ENCODE results near the gene NXPH1. TPM values are rescaled to one million over a fixed set of nuclear protein-coding genes. Genes with fewer than 3 reads are reported as not detected.

The NXPH1 gene
- under 1 TPM in 1 of 3 donors, not detected in 2; 0.08 TPM for total RNA-seq

DNA sequence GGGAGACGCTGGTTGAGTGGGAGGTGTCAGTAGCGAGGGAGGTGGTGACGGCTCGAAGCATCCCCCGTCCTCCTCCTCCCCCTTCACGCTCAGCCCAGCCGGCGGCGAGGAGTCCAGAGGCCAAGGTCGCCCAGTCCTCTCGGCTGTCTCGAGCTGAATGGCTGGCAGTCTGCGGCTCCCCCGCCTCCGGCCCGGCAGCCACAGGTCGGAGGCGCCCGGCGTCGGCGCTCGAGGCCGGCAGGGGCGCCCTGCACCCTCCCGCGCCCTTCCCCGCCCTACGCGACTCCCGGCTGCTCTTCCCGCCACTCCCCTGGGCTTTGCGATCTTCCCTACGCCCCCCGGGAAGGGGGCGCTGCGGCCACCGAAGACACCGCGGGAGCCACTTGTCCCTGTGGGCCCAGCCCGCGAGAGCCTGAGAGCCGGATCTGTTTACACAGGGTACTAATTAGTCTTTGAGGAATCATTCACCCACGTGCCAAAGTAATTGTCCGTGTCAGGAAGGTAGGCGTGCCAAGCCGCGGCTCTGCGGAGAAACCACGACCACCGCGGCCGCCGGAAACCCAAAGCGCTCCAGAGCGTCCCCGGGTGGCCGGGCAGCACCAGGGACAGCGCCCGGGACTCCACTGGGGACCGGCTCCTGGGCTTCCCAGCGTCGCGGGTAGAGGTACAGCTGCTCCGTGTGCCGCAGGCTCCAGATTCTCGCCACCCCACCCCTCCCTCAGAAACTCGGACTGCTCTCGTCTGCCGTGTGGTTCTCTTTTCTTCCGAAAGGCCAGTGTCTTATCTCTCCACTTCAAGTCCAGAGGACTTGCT lies at the start of gene NXPH1:
NXPH1 (plus strand) TSS at position 133 of the 813 bp plus-strand sequence.
- peak; percentile 32 to 46 for ATAC-seq

DNA sequence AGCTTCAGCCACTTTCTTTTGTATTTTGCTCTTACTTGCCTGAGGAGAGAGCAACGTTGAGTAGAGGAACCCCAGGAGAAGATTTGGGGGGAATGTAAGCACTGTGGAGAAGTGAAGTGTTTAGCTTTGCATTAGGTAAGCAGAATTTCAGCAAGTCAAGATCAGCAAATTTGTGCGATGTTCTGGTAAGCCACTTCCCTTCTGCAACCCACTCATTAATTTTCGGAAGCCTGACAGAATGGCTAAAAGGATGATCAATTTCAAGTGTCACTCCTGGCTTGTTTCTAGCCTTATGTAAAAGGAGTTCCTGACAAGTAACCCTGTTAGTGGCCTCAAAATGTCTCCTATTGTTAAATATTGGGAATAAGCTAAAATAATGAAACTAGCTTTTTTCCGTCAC lies 48.5 kb upstream of the NXPH1 start:
- no peaks in the 10 kb centered on the region for H3K9me3 Mint-ChIP-seq
- H3K4me3 Mint-ChIP-seq = no peak overlapping the region
- H3K36me3 Mint-ChIP-seq (ENCODE audit: insufficient read depth) = no peaks in the 10 kb centered on the region
- no peak for ATAC-seq
- no peak for DNase-seq
- peaks cover 6% of the 10 kb centered on the region for H3K4me1 Mint-ChIP-seq (ENCODE audit: low read depth)
- H3K27me3 Mint-ChIP-seq (ENCODE audit: low read depth) = peaks cover 11% of the 10 kb centered on the region

More for the DNA sequence above, at the start of gene NXPH1:
- H3K27me3 Mint-ChIP-seq (ENCODE audit: low read depth) = peaks cover 72% of the 10 kb centered on the region
- no peaks in the 10 kb centered on the region for H3K36me3 Mint-ChIP-seq (ENCODE audit: insufficient read depth)
- no peak for DNase-seq
- H3K4me1 Mint-ChIP-seq (ENCODE audit: low read depth) = peaks cover 14% of the 10 kb centered on the region
- H3K9me3 Mint-ChIP-seq = no peaks in the 10 kb centered on the region
- peak within 1 kb of the TSS; percentile 55 for H3K4me3 Mint-ChIP-seq

DNA sequence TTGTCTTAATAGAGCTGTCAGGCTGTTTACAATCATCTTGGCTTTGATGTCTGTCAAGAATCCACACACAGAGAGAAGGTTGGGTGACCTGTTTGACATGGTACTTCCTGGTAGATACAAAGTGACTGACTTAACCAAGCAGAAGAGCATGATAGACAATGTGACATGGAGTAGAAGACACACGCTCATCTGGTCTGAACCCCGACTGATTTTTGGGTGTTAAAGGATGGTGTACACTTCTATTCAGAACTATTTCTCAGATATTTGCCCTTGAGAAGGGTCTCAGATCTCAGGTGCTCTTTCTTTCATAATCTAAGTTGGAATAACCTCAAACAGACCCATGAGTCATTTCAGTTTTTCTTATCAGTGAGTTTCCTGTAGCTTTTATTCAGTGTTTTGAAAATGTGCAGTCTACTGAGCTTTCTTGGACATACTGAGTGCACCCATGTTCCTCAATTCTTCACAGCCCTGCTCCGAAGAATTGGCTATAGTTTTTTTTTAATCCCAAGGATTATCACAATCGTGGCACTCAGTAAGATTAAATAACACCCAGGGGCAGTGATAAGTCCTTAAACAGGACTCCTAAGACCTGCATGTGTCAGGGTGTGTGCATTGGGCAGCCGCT lies 46.4 kb upstream of the NXPH1 start:
- H3K27me3 Mint-ChIP-seq (ENCODE audit: low read depth) = peaks cover 8% of the 10 kb centered on the region
- no peaks in the 10 kb centered on the region for H3K9me3 Mint-ChIP-seq
- H3K36me3 Mint-ChIP-seq (ENCODE audit: insufficient read depth) = no peaks in the 10 kb centered on the region
- H3K4me1 Mint-ChIP-seq (ENCODE audit: low read depth) = peaks cover 6% of the 10 kb centered on the region
- no peak overlapping the region for H3K4me3 Mint-ChIP-seq
- ATAC-seq (no peak), DNase-seq (no peak)

DNA sequence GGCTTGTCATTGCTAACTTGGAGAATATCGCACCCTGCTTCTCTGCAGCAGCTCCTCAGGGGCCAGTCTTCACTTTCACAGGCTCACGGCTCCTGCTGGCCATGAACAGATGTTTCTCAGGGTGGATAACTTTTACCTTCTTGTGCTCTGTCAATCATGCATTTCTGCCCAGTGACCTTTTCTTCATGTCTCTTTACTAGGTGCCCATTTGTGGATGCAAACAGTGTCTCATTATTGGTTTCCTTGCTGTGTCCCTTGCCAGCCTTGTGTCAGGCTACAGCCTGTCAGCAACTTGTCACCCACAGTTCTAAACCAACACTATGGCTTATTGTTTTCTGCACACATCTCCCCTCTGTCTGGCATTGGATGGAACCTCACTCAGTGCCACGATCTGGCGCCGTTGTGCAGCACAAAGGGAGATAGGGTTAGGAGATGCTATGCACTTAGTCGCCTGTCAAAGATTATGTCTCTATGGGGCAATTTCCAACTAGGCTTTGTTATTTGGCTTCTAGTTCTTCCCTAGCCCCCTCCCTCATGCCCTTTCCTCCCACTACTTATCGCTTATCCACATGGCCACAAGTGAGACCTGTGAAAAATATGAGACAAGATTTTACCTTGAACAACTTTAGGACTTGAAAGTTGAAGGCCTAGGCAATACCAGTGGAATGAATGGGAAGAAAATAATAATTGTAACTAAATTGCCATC lies 45.7 kb upstream of the NXPH1 start:
- DNase-seq (no peak), ATAC-seq (no peak)
- Mint-ChIP-seq H3K36me3 (ENCODE audit: insufficient read depth) (no peaks in the 10 kb centered on the region), H3K27me3 (ENCODE audit: low read depth) (peaks cover 11% of the 10 kb centered on the region), H3K4me1 (ENCODE audit: low read depth) (peaks cover 6% of the 10 kb centered on the region), H3K4me3 (no peak overlapping the region), H3K9me3 (no peaks in the 10 kb centered on the region)

DNA sequence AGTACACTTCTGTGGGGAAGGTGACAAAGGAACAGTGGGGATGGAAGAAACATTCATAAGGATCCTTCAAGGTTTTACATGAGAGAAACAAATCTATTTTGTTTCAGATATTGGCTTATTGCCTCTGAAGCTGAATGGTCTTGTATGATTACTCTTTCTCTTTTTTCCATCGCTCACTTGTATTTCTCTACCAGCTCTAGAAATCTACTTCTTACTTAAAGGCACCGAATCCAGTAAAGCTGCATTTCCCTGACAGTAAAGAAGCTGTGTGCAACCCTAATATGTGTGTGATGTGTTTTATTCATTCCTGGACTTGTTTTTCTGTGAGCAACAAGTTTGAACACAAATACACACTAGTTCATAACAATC lies 45.2 kb upstream of the NXPH1 start:
- H3K36me3 Mint-ChIP-seq (ENCODE audit: insufficient read depth) = no peaks in the 10 kb centered on the region

DNA sequence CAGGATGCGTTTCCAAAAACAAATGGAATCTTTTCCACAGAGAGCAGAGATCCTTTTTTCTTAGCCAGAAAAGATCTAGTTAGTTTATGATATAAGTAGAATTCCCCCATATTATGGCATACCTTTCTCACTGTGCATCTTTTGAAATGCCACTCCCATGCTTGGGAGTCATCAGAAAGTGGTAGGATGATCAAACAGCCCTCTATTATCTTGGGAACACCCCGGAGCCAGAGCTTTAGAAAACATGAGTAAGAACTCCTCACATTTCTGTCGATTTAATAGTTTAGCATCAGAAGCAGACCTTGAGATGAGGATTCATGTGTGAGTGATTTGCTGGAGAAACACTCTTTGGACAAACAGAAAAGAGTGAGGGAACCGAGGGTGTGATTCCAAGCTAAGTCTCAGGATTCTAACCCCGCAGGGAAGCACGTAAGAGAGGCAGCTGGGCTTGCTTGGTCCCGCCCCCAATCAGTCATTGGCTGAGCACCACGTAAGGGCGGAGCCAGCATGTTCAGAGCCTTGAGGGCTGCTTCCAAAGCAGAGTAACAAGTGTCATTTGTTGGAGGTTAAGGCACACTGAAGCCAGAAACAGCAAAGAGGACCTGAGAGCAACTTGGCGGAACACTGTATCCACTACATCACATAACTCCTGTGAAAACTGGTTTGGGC lies 43.7 kb upstream of the NXPH1 start:
- Mint-ChIP-seq H3K36me3 (ENCODE audit: insufficient read depth) (no peaks in the 10 kb centered on the region), H3K27me3 (ENCODE audit: low read depth) (peaks cover 14% of the 10 kb centered on the region), H3K9me3 (no peaks in the 10 kb centered on the region), H3K4me3 (no peak overlapping the region), H3K4me1 (ENCODE audit: low read depth) (peaks cover 6% of the 10 kb centered on the region)
- DNase-seq (no peak), ATAC-seq (no peak)

More for the DNA sequence above, 45.2 kb upstream of the NXPH1 start:
- H3K9me3 Mint-ChIP-seq = no peaks in the 10 kb centered on the region
- peaks cover 11% of the 10 kb centered on the region for H3K27me3 Mint-ChIP-seq (ENCODE audit: low read depth)
- peaks cover 6% of the 10 kb centered on the region for H3K4me1 Mint-ChIP-seq (ENCODE audit: low read depth)
- H3K4me3 Mint-ChIP-seq = no peak overlapping the region
- DNase-seq (no peak), ATAC-seq (no peak)

DNA sequence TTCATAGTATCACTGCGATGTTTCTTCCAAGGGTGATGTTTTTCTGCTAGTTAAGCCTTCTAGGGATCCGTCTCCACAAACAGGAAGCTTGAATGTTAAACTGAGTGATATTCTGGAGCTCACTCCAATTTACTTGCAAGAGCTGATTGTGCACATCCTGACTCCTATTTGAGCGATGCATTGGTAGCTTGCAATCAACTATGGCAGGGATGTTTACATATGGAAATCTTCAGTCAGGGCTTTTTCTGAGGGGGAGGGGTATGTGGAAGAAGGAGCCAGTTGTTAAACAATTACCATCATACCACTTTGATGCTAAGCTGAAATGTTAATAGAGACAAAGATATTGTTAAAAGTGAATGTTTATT lies 43.2 kb upstream of the NXPH1 start:
- Mint-ChIP-seq H3K4me1 (ENCODE audit: low read depth) (peaks cover 6% of the 10 kb centered on the region), H3K9me3 (no peaks in the 10 kb centered on the region), H3K27me3 (ENCODE audit: low read depth) (peaks cover 13% of the 10 kb centered on the region), H3K4me3 (no peak overlapping the region), H3K36me3 (ENCODE audit: insufficient read depth) (no peaks in the 10 kb centered on the region)
- ATAC-seq (no peak), DNase-seq (no peak)

DNA sequence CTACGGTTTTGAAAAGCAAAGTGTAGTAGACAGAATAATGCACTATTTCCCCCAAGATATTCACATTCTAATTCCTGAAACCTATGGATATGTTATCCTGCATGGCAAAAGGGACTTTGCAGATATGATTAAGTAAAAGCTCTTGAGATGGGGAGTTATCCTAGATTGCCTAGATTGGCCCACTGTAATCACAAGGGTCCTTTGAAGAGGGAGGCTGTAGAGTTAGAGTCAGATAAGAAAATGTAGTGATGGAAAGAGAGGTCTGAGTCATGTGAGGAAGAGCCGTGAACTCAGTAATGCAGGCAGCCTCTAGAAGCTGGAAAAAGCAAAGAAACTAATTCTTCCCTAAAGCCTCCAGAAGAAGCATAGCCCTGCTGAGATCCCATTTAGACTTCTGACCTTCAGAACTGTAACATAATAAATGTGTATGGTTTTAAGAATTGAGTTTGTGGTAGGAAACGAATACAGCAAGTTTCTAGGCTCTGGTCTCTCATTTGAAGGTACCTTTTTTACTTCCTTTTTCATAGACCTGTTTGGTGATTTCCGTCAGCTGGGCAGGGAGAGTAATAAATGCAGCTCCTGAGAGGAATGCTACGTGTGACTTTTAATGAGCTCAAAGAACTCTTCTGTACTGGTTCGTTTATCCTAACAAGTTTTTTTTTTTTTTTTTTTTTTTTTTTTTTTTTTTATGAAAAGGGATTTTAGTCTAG lies 41.9 kb upstream of the NXPH1 start:
- no peaks in the 10 kb centered on the region for H3K9me3 Mint-ChIP-seq
- ATAC-seq (no peak), DNase-seq (no peak)
- H3K27me3 Mint-ChIP-seq (ENCODE audit: low read depth) = peaks cover 8% of the 10 kb centered on the region
- H3K4me3 Mint-ChIP-seq = no peak overlapping the region
- H3K36me3 Mint-ChIP-seq (ENCODE audit: insufficient read depth) = no peaks in the 10 kb centered on the region
- peaks cover 6% of the 10 kb centered on the region for H3K4me1 Mint-ChIP-seq (ENCODE audit: low read depth)

DNA sequence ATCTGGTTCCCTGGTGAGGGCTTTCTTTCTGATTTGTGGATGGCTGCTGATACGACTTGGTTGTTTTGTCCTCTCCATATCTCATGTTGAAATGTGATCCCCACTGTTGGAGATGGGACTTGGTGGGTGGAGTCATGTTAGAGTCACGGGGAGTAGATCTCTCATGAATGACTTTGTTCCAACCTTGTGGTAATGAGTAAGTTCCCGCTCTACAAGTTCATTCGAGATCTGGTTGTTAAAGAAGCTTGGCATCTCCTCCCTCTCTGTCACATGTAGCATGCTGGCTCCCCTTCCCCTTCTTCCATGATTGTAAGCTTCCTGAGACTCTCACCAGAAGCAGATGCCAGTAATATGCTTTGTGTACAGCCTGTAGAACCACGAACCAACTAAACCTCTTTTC lies 37.1 kb upstream of the NXPH1 start:
- DNase-seq (no peak), ATAC-seq (no peak)
- Mint-ChIP-seq H3K27me3 (ENCODE audit: low read depth) (peaks cover 13% of the 10 kb centered on the region), H3K4me3 (no peak overlapping the region), H3K9me3 (no peaks in the 10 kb centered on the region), H3K36me3 (ENCODE audit: insufficient read depth) (no peaks in the 10 kb centered on the region), H3K4me1 (ENCODE audit: low read depth) (no peaks in the 10 kb centered on the region)

DNA sequence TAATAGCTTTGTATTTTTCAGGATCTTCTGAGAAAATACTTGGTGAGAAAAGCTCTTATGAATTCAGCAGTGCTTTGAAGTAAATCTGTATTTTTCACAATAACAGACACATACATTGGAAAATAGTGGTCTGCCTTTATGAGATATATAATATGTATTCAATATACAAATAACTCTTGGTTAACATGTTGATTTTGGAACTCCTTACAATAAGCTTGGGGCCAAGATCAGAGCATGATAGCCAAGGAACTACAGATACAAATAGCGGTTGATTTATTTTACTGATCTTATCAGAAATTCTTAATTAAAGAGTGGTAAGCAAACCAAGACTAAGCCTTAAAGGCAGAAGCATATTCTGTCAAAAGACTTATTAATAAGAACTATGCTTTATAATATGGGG lies 24.5 kb upstream of the NXPH1 start:
- no peak overlapping the region for H3K4me3 Mint-ChIP-seq
- H3K36me3 Mint-ChIP-seq (ENCODE audit: insufficient read depth) = no peaks in the 10 kb centered on the region
- H3K4me1 Mint-ChIP-seq (ENCODE audit: low read depth) = no peaks in the 10 kb centered on the region
- DNase-seq (no peak), ATAC-seq (no peak)
- peaks cover 21% of the 10 kb centered on the region for H3K27me3 Mint-ChIP-seq (ENCODE audit: low read depth)
- H3K9me3 Mint-ChIP-seq = no peaks in the 10 kb centered on the region

DNA sequence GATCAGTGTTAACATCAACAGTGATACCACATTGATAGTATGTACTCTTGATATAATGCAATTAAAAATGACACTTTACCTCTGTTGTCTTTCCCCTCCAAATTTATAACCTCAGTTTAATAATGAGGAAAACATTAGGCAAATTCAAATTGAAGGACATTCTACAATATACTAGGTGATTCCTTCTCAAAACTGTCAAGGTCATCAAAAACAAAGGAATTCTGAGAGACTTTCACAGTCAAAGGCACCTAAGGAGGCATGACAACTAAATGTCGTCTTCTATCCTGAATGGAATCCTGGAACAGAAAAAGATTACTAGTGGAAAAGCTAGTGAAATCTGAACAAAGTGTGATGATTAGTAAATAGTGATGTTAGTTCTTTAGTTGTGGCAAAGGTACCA lies 22.3 kb upstream of the NXPH1 start:
- no peak overlapping the region for H3K4me3 Mint-ChIP-seq
- no peaks in the 10 kb centered on the region for H3K36me3 Mint-ChIP-seq (ENCODE audit: insufficient read depth)
- H3K27me3 Mint-ChIP-seq (ENCODE audit: low read depth) = peaks cover 17% of the 10 kb centered on the region
- no peaks in the 10 kb centered on the region for H3K9me3 Mint-ChIP-seq
- no peaks in the 10 kb centered on the region for H3K4me1 Mint-ChIP-seq (ENCODE audit: low read depth)
- ATAC-seq = no peak
- no peak for DNase-seq

DNA sequence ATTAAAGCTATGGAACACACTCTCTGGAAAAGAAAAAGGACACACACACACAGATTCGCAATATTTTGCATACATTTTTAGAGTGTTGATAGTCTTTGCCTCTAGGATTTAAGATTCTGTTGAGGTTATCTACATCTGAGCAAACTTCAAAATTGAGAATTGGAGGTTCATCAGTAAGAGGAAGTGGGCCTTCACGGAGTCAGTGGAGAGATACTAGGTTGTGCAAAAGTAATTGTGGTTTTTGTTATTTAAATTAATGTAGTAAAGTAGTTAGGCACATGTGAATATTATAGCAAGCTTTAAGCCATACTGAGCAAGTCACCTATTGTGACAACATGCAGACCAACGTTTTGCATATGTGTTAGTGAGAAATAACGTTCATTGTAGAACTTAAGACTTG lies 19.8 kb upstream of the NXPH1 start:
- H3K27me3 Mint-ChIP-seq (ENCODE audit: low read depth) = peaks cover 5% of the 10 kb centered on the region
- no peaks in the 10 kb centered on the region for H3K36me3 Mint-ChIP-seq (ENCODE audit: insufficient read depth)
- ATAC-seq (no peak), DNase-seq (no peak)
- no peak overlapping the region for H3K4me3 Mint-ChIP-seq
- no peaks in the 10 kb centered on the region for H3K9me3 Mint-ChIP-seq
- H3K4me1 Mint-ChIP-seq (ENCODE audit: low read depth) = no peaks in the 10 kb centered on the region

DNA sequence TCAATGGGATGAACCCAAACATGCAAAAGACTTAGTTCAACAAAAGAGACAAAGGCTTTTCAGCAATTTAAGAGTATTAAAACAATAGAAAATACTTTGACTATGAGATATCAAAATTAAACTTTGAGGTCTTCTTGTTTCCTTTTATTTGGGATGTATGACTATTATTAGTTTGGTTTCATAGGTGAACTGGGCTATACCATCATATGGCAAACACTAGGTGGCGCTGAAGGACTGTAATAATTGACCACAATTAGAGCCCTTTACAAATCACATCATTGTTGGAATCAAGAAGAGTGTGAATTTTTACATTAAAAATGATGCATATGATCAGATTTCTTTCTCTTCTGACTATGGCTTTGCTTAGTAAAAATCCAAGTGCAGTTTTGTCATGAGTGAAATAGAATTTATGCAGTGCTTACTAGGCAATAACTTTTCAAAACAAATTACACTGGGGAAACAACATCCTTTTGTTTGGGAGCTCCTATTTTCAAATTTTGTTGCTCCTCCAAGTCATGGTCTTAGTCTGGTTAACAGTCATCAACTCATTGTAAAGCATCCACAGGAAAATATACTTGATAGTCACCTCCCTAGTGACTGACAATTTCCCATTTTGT lies 14.7 kb upstream of the NXPH1 start:
- Mint-ChIP-seq H3K9me3 (no peaks in the 10 kb centered on the region), H3K36me3 (ENCODE audit: insufficient read depth) (no peaks in the 10 kb centered on the region), H3K4me1 (ENCODE audit: low read depth) (no peaks in the 10 kb centered on the region), H3K27me3 (ENCODE audit: low read depth) (peaks cover 1% of the 10 kb centered on the region), H3K4me3 (no peak overlapping the region)
- no peak for ATAC-seq
- DNase-seq = peak; percentile 33

Data from activated T-cell treated with anti-CD3 and anti-CD28 coated beads, Interleukin-2, amount 50 U/mL, for 4 hours (primary cell).